Stimulated activated CD4-positive, alpha-beta T cell treated with anti-CD3 and anti-CD28 coated beads, Interleukin-1b, Interleukin-23, amount 100 ng/mL, for 1 hour (primary cell): Measurements from ENCODE around the gene GTF2IRD1.
"Not testable (repeated sequence)": the region's sequence is repeated elsewhere in the genome, so short reads cannot be mapped to it uniquely, and the experiment has no call there.

Experiments
- DNase-seq, 2 donors: peaks; one replicate each; pipeline ENCODE4 v3.0.0-alpha.2; 2020; ENCODE audit warnings: low read depth in 2 of 2

Gene GTF2IRD1

DNA sequence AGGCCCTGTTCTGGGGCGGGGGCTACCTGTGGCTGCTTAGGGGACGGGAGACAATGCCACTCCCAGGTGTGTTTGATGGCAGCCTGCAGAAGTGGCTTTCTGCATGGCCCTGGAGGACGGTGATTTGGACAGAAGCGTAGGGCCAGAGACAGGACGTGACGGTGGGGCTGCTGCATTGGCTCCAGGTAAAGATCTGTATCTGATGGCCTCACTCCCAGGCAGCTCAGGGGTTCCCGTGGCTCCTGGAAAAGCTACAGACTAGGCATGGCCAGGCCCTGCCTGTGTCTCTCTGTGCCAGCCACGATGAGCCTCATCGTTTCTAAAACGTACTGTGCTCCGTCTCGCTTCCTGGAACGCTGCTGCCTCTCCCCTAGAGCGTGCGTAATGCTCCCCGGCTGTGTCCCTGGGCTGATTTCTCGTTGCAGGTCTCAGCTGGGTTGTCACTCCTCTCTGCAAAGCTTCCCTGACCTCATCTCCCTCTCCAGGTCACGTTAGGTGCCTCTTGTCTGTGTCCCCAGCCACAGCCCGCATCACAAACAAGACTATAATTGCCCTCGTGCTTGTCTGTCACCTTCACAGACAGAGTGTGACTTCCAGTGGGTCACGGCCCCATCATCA lies 12.6 kb downstream of the GTF2IRD1 start:
- no peak for DNase-seq

DNA sequence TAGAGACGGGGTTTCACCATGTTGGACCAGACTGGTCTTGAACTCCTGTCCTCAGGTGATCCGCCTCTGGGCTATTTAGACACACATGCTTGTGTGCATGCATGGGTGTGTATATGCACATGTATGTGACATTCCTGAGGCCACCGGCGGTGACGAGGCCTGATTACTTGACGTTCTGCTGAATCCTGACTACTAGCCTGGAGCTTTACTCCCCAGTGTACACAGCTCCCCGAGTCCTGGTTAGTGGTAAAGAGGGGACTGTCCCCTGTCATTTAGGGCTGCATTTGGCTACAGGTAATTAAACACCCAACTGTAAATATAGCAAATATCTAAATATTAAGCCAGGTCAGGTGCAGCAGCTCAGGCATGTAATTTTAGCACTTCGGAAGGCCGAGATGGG lies 14.2 kb downstream of the GTF2IRD1 start:
- DNase-seq = no peak

DNA sequence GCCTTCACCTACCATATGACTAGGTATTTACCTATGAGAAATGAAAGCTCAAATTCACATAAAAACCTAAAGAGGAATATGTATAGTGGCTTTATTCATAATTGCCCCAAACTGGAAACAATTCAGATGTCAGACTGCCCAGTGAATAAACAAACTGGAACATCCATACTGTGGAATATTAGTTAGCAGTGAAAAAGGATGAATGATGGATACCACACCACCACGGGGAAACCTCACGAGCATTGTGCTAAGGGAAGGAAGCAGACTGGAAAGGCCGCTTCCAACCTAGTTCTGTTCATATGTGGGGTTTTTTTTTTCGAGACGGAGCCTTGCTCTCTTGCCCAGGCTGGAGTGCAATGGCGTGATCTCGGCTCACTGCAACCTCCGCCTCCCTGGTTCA lies 16.8 kb downstream of the GTF2IRD1 start:
- no peak for DNase-seq

DNA sequence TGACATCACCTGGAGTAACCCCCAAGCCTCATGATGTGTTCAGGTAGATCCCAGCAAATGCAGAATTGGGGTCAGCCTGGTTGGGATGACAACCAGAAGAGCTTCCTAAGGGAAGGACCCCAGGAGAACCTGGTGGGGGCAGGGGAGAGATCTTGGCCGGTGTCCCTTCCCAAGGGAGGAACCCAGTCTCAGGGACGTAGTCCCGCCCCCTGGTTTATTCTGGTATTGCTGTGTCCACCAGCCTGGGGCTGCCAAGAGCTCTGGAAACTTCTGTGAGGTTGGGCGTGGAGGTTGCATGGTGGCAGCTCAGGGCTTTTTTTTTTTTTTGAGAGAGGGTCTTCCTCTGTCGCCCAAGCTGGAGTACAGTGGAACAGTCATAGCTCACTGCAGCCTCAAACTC lies 19.4 kb downstream of the GTF2IRD1 start:
- DNase-seq = no peak

DNA sequence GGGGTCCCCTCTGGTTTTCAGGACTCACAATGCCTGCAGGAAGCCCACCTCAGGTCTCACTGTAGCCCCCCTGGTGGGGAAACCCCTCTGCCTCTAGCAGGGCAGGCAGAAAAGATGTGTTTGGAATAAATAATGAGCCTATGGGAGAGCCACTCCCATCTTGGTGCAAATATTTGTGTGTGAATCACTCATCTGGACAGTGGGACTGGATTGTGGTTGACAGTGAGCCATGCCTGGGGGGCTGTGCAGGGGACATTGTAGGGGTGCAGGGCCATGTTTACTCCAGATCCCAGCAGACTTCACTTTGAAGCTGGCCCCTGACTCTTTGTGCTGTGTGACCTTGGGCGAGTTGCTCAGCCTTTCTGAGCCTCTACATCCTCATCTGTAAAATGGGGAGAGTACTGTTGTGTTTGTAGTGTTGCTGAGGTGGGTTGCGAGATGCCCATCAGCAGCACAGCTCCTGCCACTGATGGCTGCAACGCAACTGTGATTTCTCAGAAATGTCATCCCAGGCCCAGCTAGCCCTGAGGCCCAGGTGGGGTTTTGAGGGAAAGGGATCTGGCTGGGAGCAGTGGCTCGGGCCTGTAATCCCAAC lies 20.7 kb downstream of the GTF2IRD1 start:
- DNase-seq = no peak

DNA sequence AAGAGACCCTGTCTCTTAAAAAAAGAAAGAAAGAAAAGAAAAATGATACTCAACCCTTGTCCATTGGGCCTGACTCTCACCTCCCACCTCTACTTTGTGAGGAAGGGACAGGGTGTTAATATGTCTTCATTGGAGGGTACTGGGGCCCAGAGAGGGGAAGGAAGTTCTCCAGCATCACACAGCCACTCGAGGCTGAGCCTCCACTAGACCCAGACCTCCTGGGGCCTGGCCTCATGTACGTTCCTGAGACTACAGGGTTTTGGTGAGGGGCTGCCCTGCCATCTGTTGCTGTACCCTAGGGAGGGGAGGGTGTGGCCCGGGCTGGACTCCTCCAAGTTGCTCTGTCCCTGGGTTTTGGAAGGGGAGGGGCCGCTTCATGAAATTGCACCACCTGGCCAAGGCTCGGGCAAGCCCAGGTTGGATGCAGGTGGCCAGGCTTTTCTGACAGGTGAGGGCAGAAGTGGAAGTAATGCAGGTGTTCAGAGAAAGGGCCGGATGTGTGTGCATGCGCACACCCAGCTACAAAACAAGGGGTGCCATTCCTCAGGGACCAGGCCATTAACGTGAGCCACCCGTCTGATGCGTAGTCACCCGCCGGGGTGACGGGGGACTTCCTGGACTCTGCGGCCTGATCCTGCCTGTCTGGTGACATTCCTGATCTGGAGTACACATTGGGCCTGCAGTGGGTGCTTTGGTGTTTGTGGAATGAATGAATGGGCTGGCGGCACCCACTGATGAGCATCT lies 21.7 kb downstream of the GTF2IRD1 start:
- DNase-seq = no peak

DNA sequence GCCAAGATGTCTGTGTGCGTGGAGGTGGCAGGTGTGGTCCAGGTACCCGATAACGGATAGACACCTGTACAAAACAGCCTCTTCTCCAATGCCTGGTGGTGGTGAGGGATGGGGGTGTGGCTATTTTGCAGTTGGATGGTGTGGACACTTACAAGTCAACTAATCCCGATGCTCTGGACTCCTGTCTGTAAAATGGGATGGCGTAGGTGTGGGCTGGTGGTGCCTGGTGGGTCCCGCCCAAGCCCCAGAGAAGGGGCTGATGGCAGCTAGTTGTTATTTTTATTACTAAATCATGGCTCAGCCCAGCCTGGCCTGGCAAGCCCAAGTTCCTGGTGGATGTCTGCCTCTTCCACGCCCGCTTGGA lies 22.3 kb downstream of the GTF2IRD1 start:
- DNase-seq = no peak

DNA sequence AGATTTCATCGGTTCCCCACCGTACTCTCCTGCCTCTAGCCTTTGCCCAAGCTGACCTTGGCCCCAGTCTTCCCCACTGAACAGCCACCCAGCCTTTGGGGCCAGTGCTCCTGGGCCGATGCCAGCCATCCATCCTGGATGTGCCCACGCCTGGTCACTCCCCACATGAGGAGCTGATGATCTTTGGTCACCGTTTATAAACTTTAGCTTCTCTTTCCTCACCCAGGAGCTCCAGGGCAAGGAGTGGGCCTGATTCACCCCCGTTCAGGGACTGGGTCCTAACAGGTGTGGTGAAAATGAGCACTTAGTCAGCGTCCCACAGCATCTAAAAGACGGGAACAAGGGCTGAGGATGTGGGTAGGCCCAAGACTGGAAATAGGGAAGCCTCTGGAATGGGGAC lies 22.9 kb downstream of the GTF2IRD1 start:
- no peak for DNase-seq

DNA sequence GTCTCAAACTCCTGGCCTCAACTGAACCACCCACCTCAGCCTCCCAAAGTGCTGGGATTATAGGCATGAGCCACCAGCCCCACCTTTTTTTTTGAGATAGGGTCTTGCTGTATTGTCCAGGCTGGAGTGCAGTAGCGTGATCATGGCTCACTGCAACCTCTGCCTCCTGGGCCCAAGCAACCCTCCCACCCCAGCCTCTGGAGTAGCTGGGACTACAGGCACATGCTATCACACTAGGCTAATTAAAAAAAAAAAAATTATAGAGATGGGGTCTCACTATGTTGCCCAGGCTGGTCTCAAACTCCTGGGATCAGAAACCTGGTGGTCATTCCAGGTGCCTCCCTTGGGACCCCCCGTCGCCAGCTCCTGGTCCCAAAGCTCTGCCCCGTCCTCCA lies 25.0 kb downstream of the GTF2IRD1 start:
- DNase-seq = no peak

DNA sequence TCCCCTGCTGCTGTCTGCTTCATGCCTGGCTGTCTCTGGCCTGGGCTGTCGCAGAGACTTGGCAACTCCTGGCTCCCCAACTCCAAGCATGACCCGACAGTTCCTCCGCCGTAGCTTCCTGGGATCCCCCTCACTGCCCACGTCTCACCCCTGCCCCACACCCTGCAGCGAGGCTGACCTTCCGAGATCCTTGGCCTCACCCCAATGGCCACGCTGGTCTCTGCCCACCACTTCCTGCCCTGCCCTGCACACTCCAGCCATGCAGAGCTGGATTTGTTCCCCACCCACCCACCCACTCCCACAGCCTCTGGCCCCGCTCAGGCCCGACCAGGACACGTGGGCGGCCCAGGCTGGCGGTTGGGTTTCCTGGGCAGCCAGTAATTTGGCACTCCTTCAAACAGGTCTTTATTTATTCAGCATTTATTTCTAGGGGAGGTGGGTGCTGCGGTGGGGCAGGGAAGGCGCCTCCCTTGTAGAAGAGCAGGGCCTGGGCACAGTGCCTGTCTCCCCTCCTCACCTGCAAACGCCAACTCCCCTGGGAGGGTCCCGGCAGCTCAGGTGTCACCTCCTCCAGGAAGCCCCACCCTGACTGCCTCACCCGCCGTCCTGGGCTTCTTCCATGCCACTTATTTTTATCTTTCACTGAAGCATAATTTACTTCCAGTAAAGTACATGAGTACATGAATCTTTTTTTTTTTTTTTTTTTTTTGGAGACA lies 25.5 kb downstream of the GTF2IRD1 start:
- DNase-seq = no peak

DNA sequence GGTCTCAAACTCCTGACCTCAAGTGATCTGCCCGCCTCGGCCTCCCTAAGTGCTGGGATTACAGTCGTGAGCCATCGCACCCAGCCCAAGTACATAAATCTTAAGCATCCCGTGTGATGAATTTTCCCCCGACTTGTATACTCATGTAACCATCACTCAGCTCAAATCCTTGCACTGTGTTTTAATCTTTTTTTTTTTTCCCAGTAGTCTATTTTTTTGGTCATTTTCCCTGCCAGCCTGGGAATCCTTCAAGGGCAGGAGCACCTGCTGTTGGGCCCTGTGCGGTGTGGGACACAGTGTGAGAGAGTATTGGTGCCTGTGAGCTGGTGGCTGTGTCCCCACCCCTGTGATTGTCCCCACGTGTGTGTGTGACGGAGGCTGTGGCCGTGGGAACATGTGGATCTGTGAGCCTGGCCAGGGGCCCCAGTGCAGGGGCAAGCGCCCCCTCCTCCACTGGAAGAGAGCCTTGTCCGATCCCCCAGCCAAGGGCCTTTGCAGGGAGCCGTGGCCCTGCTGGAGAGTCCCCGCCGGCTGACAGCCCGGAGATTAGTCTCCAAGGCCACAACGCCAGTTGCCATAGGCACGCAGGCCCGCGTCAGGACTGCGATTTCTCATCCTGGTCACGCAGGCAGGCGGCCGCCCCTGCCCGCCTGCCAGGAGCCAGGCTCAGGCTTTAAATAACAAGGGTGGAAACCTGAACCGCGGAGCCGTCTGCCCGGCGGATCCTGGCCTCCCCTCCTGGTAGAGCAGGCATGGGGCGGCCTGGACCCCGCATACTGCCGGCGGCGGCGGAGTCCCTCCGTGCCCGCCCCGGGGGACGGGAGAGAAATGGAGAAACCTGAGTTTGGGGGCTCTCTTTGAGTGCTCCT lies 26.5 kb downstream of the GTF2IRD1 start:
- no peak for DNase-seq

DNA sequence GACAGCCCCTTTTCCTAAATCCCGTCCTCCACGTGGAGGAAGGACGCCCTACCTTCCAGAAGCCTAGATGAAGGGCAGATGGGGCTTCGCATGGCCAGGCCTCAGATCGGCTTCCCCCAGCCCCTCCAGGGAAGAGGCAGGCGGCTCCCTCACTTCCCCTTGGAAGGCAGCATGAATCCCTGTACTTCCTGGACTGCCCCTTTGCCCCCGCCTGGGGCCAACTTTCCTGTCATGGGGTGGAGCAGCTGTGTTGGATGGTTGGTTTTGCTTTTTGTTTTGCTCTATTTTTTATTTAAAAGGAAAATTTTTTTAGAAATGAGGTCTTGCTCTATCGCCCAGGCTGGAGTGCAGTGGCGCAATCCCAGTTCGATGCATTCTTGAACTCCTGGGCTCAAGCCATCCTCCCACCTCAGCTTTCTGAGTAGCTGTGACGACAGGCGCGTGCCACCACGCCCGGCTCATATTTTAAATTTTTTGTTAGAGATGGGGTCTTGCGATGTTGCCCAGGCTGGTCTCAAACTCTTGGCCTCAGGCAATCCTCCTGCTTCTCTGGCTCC lies 27.2 kb downstream of the GTF2IRD1 start:
- no peak for DNase-seq

DNA sequence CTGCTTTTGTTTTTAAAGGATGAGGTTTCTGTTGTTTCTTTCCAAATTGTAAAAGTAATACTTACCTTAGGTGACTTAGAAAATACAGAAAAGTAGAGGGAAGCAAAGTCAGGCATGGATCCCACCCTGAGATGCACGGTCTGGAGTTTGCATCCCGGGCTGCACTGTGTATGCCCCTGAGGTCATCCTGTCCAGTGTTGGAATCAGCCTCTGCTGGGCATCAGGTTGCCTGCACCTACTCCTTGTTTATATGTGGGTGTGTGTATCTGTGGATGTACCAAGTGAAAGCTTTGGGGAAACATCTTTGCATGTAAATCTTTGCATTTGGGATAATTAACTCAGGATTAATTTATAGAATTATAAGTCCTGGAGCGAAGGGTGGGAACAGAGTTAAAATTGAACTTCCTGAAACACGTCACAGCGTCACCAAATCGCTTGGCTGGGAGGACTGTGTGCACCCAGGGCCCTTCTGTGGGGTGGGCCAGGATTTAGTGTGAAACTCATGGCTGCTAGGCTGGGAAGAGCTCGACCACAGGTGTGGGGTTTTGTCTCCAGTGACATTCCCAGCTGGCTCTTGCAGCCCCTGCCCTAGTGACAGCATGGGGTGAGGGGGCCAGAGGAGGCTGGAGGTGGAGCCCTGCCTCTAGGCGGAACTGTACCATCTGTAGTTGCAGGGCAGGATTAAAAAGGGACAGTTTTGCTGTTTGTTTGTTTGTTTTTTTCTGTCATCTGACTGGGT lies 27.9 kb downstream of the GTF2IRD1 start:
- DNase-seq = no peak

DNA sequence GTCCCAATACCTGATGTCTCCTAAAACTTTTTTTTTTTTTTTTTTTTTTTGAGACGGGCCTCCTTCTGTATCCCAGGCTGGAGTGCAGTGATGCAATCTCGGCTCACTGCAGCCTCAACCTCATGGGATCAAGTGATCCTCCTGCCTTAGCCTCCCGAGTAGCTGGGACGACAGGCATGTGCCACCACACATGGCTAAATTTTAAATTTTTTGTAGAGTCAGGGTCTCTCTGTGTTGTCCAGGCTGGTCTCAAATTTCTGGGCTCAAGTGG lies 28.4 kb downstream of the GTF2IRD1 start:
- no peak for DNase-seq

DNA sequence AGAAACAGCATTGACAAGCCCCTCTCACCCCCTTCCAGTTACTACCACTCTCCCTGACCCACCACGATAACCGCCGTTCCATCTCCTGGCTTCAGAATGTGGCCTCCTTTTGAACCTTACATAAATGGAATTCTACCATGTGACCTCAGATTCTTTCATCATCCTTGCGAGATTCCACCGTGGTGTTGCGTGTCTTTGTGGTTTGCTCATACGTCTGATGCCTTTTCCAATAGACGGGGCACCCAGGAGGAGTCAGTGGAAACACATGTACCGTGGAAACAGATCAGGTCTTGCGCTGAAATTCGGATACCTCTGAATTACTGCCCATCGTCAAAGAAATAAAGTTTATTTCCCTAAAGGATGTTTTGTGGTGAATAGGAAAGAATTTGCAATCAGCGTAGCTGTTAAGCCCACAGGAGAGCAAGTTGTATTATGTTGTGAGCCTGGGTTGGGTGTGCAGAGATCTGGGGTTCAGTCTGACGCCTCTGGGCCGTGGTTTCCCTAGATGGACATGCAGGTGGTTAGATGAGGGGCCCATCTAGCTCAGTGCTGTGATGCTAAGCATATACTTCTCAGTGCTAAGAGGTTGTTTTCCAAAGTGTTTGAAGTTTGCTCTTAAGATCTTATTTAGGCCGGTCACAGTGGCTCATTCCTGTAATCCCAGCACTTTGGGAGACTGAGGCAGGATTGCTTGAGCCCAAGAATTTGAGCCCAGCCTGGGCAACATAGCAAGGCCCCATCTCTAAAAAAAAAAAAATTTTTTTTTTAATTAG lies 29.1 kb downstream of the GTF2IRD1 start:
- no peak for DNase-seq

DNA sequence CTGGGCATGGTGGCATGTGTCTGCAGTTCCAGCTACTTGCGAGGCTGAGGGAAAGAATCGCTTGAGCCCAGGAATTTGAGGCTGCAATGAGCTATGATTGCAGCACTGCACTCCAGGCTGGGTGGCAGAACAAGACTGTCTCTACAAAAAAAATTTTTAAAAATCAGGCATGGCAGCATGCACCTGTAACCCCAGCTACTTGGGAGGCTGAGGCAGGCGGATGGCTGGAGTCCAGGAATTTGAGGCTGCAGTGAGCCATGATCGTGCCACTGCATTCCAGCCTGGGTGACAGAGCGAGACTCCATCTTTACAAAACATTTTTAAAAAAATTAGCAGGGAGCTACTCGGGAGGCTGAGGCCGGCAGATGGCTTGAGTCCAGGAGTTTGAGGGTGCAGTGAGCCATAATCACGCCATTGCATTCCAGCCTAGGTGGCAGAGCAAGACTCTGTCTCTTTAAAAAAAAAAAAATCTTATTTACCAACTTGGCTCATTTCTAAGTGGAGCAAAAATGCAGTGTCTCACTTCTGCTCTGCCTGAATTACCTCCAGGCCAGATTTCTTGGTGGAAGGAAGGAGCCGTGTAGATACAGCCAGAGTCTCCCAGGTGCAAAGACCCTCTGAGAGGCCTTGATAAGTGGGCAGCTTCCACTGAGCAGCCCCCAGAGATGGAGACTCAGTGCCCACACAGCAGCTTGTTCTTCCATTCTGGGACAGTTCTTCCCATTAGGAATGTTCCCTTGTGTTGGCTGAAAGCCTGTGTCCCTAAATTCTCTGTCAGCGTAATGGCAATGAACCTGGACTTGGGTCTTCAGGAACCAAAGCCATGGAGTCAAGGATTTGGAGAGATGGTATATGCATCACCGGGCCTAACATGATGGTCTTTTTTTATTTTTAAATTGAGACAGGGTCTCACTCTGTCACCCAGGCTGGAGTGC lies 30.0 kb downstream of the GTF2IRD1 start:
- DNase-seq = no peak

DNA sequence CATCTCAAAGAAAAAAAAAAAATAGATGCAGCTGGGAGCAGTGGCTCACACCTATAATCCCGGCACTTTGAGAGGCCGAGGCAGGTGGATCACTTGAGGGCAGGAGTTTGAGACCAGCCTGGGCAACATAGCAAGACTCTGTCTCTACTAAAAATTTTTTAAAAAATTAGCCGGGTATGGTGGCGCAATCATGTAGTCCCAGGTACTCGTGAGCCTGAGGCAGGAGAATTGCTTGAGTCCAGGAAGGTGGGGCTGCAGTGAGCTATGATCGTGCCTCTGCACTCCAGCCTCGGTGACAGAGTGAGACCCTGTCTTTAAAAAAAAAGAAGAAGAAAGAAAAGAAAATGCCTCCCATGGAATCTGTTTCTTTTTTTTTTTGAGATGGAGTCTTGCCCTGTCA lies 31.9 kb downstream of the GTF2IRD1 start:
- DNase-seq = no peak

DNA sequence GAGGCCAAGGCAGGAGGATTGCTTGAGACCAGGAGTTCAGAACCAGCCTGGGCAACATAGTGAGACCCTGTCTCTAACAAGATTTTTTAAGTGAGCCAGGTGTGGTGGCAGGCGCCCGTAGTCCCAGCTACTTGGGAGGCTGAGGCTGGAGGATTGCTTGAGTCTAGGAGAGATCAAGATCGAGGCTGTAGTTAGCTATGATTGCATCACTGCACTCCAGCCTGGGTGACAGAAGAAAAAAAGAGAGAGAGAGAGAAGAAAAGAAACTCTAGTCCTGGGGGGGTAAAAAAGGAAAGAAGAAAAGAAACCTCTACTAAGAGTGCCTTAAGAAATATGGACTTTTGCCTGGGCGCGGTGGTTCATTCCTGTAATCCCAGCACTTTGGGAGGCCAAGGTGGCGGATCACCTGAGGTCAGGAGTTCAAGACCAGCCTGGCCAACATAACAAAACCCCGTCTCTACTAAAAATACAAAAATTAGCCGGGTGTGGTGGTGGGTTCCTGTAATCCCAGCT lies 34.9 kb downstream of the GTF2IRD1 start:
- not testable (repeated sequence) for DNase-seq
